ENCODE measurements around the gene CTNNBL1.

Gene CTNNBL1

DNA sequence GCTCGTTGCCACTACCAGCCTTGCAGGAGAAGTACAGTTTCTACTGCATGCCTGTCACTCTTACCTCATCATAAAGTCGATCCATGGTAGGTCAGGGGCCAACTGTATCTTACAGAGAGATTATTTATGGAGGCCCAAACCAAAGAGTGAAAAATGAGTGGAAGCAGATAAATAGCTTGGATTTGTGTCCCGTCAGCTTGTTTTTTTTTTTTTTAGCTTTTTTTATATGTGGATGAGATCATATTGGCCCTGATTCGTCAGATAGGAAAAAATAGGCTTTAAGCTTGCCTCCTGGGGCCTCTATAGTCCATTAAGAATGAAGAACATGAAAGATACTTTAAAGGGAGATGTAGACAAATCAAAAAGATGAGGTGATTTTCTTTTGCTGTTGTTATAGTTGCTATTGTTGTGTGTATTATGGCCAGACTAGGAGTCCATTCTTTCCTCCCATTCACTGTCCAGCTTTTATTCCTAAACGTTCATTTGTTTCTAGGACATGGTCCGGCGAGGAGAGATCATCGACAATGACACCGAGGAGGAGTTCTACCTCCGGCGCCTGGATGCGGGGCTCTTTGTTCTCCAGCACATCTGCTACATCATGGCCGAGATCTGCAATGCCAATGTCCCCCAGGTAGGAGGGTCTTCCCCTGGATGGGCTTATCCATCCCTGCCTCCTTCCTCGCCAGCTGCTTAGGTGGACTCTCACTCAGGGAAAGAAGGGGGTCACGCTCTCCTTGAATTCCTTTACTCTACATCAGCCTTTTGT lies 165.8 kb downstream of the CTNNBL1 start:
- TF ChIP-seq, protein P1, sequence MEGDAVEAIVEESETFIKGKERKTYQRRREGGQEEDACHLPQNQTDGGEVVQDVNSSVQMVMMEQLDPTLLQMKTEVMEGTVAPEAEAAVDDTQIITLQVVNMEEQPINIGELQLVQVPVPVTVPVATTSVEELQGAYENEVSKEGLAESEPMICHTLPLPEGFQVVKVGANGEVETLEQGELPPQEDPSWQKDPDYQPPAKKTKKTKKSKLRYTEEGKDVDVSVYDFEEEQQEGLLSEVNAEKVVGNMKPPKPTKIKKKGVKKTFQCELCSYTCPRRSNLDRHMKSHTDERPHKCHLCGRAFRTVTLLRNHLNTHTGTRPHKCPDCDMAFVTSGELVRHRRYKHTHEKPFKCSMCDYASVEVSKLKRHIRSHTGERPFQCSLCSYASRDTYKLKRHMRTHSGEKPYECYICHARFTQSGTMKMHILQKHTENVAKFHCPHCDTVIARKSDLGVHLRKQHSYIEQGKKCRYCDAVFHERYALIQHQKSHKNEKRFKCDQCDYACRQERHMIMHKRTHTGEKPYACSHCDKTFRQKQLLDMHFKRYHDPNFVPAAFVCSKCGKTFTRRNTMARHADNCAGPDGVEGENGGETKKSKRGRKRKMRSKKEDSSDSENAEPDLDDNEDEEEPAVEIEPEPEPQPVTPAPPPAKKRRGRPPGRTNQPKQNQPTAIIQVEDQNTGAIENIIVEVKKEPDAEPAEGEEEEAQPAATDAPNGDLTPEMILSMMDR (IDR thresholded peaks at IDR 0.05; ENCODE audit: low read depth, low read length), result no peak
- DNase-seq, result no peak
- Histone ChIP-seq H3K4me3 (ENCODE audit: low read depth, low read length) (no peak overlapping the region), H3K36me3 (peaks cover 18% of the 10 kb centered on the region), H3K27ac (no peak overlapping the region), H3K9me3 (ENCODE audit: severe bottlenecking) (no peaks in the 10 kb centered on the region), H3K27me3 (ENCODE audit: insufficient read depth, low read depth, severe bottlenecking) (no peaks in the 10 kb centered on the region)

DNA sequence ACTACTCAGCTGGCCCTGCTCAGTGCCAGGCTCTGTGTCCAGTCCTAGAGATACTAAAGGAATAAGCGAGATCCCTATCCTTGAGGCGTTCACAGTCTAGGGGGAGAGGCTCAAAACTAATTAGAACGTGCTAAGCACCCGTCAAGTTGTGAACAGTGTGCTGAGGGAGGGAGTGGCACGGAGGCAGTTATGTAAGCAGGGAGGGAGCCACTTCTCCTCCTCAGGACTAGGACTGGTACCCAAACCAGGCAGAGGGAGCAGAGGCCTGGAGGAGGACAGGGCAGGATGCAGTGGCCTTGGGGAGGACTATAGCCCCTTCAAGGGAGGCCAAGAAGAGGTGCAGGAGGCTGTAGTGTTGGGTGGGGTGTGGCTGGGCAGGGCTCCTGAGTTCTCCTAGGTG lies 169.5 kb downstream of the CTNNBL1 start:
- Histone ChIP-seq H3K9me3 (ENCODE audit: severe bottlenecking) (no peaks in the 10 kb centered on the region), H3K36me3 (peaks cover 18% of the 10 kb centered on the region), H3K27me3 (ENCODE audit: insufficient read depth, low read depth, severe bottlenecking) (no peaks in the 10 kb centered on the region), H3K4me3 (ENCODE audit: low read depth, low read length) (no peak overlapping the region), H3K27ac (no peak overlapping the region)
- no peak for DNase-seq
- TF ChIP-seq, protein P1 (IDR thresholded peaks at IDR 0.05; ENCODE audit: low read depth, low read length), result no peak

DNA sequence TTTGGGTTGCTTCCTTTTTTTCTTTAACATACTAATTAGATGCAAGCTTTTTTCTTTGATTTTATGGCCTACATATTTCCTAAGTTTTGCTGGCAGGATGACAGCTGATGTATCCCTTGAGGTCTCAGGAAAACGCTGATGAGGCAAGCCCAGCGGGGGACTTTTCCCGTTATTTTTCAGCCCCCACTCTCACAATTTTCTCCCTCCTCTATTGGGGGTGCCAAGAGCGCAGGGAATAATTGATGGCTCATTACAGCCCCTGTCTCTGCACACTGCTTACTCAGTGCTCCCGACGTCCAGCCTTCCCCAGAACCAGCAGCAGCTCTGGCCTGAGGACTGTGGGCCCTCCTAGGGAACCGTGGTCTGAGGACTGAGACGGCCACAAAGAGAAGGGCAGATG lies 170.5 kb downstream of the CTNNBL1 start:
- H3K9me3 ChIP-seq (ENCODE audit: severe bottlenecking), result no peaks in the 10 kb centered on the region
- TF ChIP-seq, protein P1 (IDR thresholded peaks at IDR 0.05; ENCODE audit: low read depth, low read length), result no peak
- DNase-seq, result no peak
- no peak overlapping the region for H3K4me3 ChIP-seq (ENCODE audit: low read depth, low read length)
- peaks cover 21% of the 10 kb centered on the region for H3K36me3 ChIP-seq
- no peaks in the 10 kb centered on the region for H3K27me3 ChIP-seq (ENCODE audit: insufficient read depth, low read depth, severe bottlenecking)
- H3K27ac ChIP-seq, result no peak overlapping the region

DNA sequence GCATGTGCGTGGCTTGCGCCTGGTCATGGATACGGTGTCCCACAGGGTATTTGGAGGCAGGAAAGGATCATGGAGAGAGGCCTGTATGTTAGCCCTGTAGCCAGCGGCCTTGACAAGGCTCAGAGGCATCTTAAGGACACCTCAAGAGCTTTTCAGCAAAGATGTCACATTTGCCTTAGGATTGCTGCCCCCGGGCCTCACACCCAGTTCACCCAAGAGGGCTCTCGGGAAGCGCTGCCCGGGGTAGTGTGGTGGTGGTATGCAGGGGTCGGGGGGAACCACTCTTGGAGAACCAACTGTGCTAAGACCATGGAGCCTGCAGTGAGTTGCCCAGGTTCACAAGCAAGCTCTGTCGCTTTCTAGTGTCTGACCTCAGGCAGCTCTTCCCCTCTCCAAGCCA lies 172.2 kb downstream of the CTNNBL1 start:
- TF ChIP-seq, protein P1 (IDR thresholded peaks at IDR 0.05; ENCODE audit: low read depth, low read length), result no peak
- Histone ChIP-seq H3K27me3 (ENCODE audit: insufficient read depth, low read depth, severe bottlenecking) (no peaks in the 10 kb centered on the region), H3K4me3 (ENCODE audit: low read depth, low read length) (no peak overlapping the region), H3K27ac (no peak overlapping the region), H3K9me3 (ENCODE audit: severe bottlenecking) (no peaks in the 10 kb centered on the region), H3K36me3 (peaks cover 11% of the 10 kb centered on the region)
- no peak for DNase-seq

DNA sequence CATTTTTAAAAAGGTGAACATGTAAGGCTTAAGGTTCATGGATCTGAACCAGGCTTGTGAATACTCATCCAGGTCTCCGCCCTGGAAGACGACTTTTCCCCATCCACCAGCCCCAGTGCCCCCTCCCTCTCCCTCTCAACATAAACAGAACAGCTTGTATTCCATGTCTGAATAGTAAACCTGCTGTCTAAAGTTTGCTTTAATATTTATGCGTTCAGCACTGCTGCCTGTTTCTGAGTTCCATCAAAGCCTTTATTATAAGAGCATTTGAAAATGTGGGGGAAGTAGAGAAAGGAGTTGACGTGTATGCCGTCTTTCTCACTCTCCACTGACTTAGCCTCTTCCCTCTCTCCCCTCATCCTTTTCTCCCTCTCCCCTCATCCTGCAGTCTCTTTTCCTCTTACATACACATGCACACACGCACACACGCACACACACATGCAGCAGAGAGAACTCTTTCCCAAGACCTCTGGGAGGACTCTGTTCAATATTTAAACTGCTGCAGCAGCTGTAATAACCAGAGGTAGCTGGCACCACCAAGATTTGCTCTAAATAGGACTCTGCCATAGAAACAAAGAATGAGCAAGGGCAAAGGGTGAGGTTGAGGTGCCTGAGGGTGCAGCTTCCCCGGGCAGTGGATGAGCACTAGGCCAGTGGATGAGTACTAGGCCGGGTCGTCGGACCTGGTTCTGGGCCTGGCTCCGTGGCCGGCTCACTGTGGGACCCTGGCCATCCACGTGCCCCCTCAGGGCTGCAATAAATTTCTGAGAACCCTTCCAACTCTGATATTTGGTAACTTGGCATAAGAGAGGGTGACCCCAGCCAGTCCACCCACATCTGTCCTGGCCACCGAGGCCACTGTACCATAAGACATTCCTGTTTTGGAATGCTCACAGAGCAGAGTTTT lies 173.7 kb downstream of the CTNNBL1 start:
- H3K4me3 ChIP-seq (ENCODE audit: low read depth, low read length), result no peak overlapping the region
- H3K36me3 ChIP-seq, result peaks cover 3% of the 10 kb centered on the region; the same call in 1 of the 2 replicates
- no peak overlapping the region for H3K27ac ChIP-seq
- no peaks in the 10 kb centered on the region for H3K9me3 ChIP-seq (ENCODE audit: severe bottlenecking)
- TF ChIP-seq, protein P1 (IDR thresholded peaks at IDR 0.05; ENCODE audit: low read depth, low read length), result no peak
- DNase-seq, result no peak
- H3K27me3 ChIP-seq (ENCODE audit: insufficient read depth, low read depth, severe bottlenecking), result no peaks in the 10 kb centered on the region

All from WERI-Rb-1 (cell line).